GM12878 (cell line): ENCODE results near the gene PKDREJ. TPM values are rescaled to one million over a fixed set of nuclear protein-coding genes. Genes with fewer than 3 reads are reported as not detected.

Source experiments
- ATAC-seq: fragments of 200-7000 bp; cut with Tn5 transposase; 3 replicates; pipeline ENCODE4 v1.9.1; 2020; ENCODE audit warnings: mild to moderate bottlenecking, moderate library complexity
- BruUV-seq: library from RNA; stranded (reverse); fragments of 400-500 nt; replicated peaks from 2 replicates; lab custom pipeline; 2021; lab: Mats Ljungman, UMichigan
- CTCF ChIA-PET: fragments of 300-600 bp; sonication (Branson Sonifier 250); formaldehyde crosslinking; extraction: SDS; loops from one replicate; lab custom pipeline; 2021; ENCODE audit warnings: inconsistent platforms; lab: Yijun Ruan, JAX
- POLR2A ChIA-PET: fragments of 350-600 bp; formaldehyde crosslinking; extraction: SDS; loops from one replicate; lab custom pipeline; 2021; ENCODE audit warnings: inconsistent platforms; lab: Charles Lee
- RAD21 ChIA-PET: fragments of 300-600 bp; sonication (Branson Sonifier 250); formaldehyde crosslinking; loops from one replicate; lab custom pipeline; 2023; ENCODE audit warnings: antibody characterized with exemption; ENCODE audit not compliant: unreplicated experiment; lab: Charles Lee
- SMC1A ChIA-PET: fragments of 300-600 bp; sonication (Branson Sonifier 250); formaldehyde crosslinking; loops from one replicate; lab custom pipeline; 2023; ENCODE audit not compliant: unreplicated experiment, uncharacterized antibody; lab: Charles Lee
- DNase-seq: peaks from one replicate; pipeline ENCODE4 v3.0.0-alpha.2; 2011; ENCODE audit warnings: low read depth, low spot score
- FAIRE-seq: peaks from 3 replicates; lab custom pipeline; 2011; peaks lifted over from hg19 to GRCh38; lab: Jason Lieb, UNC
- H2AFZ ChIP-seq: 2 replicates; pipeline ENCODE4 v1.6.0; 2011; ENCODE audit warnings: low read depth, low read length, control low read depth; ENCODE audit not compliant: control insufficient read depth
- H3K27ac ChIP-seq: 2 replicates; pipeline ENCODE4 v1.5.1; 2011; ENCODE audit warnings: control low read depth; ENCODE audit not compliant: control insufficient read depth, insufficient read depth
- H3K27me3 ChIP-seq, 2 experiments: replicated peaks in 1 of 2; 2 replicates each; pipeline versions ENCODE4 v1.6.0 to v1.6.1; 2011; ENCODE audit warnings: low read length in 1 of 2; ENCODE audit not compliant: control insufficient read depth in 2 of 2, insufficient read depth in 2 of 2
- H3K36me3 ChIP-seq, 2 experiments: 2 replicates each; pipeline ENCODE4 v1.5.1; 2011; ENCODE audit warnings: low read length in 1 of 2; ENCODE audit not compliant: control insufficient read depth in 2 of 2, insufficient read depth in 2 of 2
- H3K4me1 ChIP-seq: 2 replicates; pipeline ENCODE4 v1.6.1; 2011; ENCODE audit warnings: mild to moderate bottlenecking, low read length, moderate library complexity, mixed read lengths; ENCODE audit not compliant: control insufficient read depth, insufficient read depth
- H3K4me2 ChIP-seq: 2 replicates; pipeline ENCODE4 v1.6.0; 2011; ENCODE audit warnings: control low read depth; ENCODE audit not compliant: control insufficient read depth, insufficient read depth
- H3K4me3 ChIP-seq: fragments of 200-600 bp; sonication (generic); 2 replicates; pipeline ENCODE4 v1.5.1; 2016
- H3K79me2 ChIP-seq: 2 replicates; pipeline ENCODE4 v1.6.0; 2011; ENCODE audit warnings: low read length; ENCODE audit not compliant: control insufficient read depth, insufficient read depth
- H3K9ac ChIP-seq: 2 replicates; pipeline ENCODE4 v1.8.0; 2011; ENCODE audit warnings: low read length, control low read depth, mixed read lengths; ENCODE audit not compliant: control insufficient read depth, insufficient read depth
- H3K9me3 ChIP-seq: replicated peaks from 3 replicates; pipeline ENCODE4 v1.5.1; 2011; ENCODE audit warnings: mild to moderate bottlenecking, low read length; ENCODE audit not compliant: control insufficient read depth, insufficient read depth
- H4K20me1 ChIP-seq: 2 replicates; pipeline ENCODE4 v1.6.0; 2011; ENCODE audit not compliant: control insufficient read depth, insufficient read depth
- CHD1 ChIP-seq: IDR thresholded peaks from 2 replicates; pipeline ENCODE4 v1.6.1; 2012; ENCODE audit warnings: low read depth, low read length, improper control_type of control experiment
- ESRRA ChIP-seq: IDR thresholded peaks from 2 replicates; pipeline ENCODE4 v1.6.1; 2012; ENCODE audit warnings: mild to moderate bottlenecking, low read length, improper control_type of control experiment
- GATAD2B ChIP-seq: fragments of 450-650 bp; conservative IDR thresholded peaks from 2 replicates; pipeline ENCODE4 v1.6.1; 2017; ENCODE audit warnings: low read depth, mild to moderate bottlenecking, moderate library complexity
- HDAC2 ChIP-seq: fragments of 200-600 bp; sonication (generic); IDR thresholded peaks from 2 replicates; pipeline ENCODE4 v1.6.1; 2017
- PML ChIP-seq: IDR thresholded peaks from 2 replicates; pipeline ENCODE4 v1.6.1; 2012; ENCODE audit warnings: low read length, inconsistent platforms
- POLR2AphosphoS2 ChIP-seq: IDR thresholded peaks from 2 replicates; pipeline ENCODE4 v1.6.1; 2011; ENCODE audit warnings: low read depth, mild to moderate bottlenecking, low read length, improper control_type of control experiment, moderate library complexity
- RCOR1 ChIP-seq: conservative IDR thresholded peaks from 2 replicates; pipeline ENCODE4 v1.6.1; 2012; ENCODE audit warnings: low read depth, low read length, improper control_type of control experiment
- SIN3A ChIP-seq: IDR thresholded peaks from 2 replicates; pipeline ENCODE4 v1.6.1; 2012; ENCODE audit warnings: low read depth, low read length, improper control_type of control experiment
- SP1 ChIP-seq: IDR thresholded peaks from one replicate; pipeline ENCODE4 v1.6.1; 2011; ENCODE audit warnings: low read depth, low read length
- WGBS: methylation state at CpG from one replicate; pipeline ENCODE4 v1.1.6; 2016; ENCODE audit warnings: low lambda C conversion rate; ENCODE audit not compliant: insufficient replicate concordance, insufficient coverage; ENCODE audit errors: missing lambda C conversion rate; 5-methylcytosine and 5-hydroxymethylcytosine counted together
- in situ Hi-C: fragments of 300-500 bp; cut with MboI; formaldehyde crosslinking; loops from 9 replicates; pipeline ENCODE4 v1.14.3; 2018; ENCODE audit warnings: mixed read lengths
- intact Hi-C: fragments of 100-400 bp; cut with micrococcal nuclease; formaldehyde crosslinking; loops from one replicate; pipeline ENCODE4 v1.14.2; 2022; ENCODE audit not compliant: unreplicated experiment
- polyA plus RNA-seq, 11 experiments: library from polyadenylated mRNA; depleted of rRNA in 4 of 11; unstranded in 6 of 11; stranded (reverse) in 5 of 11; fragments of >200 nt; fragmentation: Nextera tagmentation in 4 of 11; fragmentation: Illumina TruSeq in 1 of 11; extraction: Ambion mirVana in 4 of 11; extraction: Trizol in 1 of 11; gene quantifications; 1 replicate in 1 of 11; 2 replicates in 10 of 11; pipeline versions ENCODE4 v1.2.1 to v1.2.3, GENCODE V29; 2011 to 2016; ENCODE audit warnings: inconsistent platforms in 2 of 11, missing spikeins in 2 of 11, low read depth in 1 of 11
- total RNA-seq, 4 experiments: library from RNA; depleted of rRNA in 3 of 4; stranded (reverse); fragments of >200 nt in 3 of 4; fragmentation: Illumina TruSeq in 1 of 4; extraction: Trizol in 1 of 4; gene quantifications; 2 replicates each; pipeline versions ENCODE4 v1.2.1 to v1.2.3, GENCODE V29; 2013 to 2021
- TF ChIP-seq, protein P1 (sequence below): IDR thresholded peaks from 2 replicates; pipeline ENCODE4 v1.6.1; 2012; ENCODE audit warnings: improper control_type of control experiment, low read depth, low read length; ENCODE audit not compliant: insufficient replicate concordance

Gene PKDREJ
- total and polyA plus RNA-seq, 10 of the 15 experiments (the other 5 are each of a cell fraction or from before 2014, with no cell fraction given), result 0.02 to 0.03 TPM; not detected in 8

DNA sequence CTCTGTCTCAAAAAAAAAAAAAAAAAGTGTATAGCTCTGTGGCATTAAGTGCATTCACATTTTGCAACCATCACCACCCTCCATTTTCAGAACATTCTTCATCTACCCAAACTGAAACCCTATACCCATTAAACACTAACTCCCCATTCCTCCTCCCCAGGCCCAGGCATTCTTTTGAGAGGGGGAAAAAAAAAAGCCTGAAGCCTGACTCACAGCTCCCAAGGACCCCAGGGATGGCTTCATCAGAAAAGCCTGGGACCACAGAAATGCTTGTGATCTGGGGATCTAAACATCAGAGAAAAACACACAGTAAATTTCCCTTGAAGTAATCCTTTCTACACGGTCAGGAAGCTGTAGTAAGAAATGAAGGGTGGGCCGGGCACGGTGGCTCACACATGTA lies 22.9 kb upstream of the PKDREJ start:
- POLR2A ChIA-PET, result no interaction called here
- Histone ChIP-seq H3K79me2 (peaks cover 17% of the 10 kb centered on the region), H3K9me3 (no peaks in the 10 kb centered on the region), H3K4me3 (no peak overlapping the region), H3K27ac (no peak overlapping the region), H4K20me1 (no peaks in the 10 kb centered on the region), H3K4me1 (peaks cover 18% of the 10 kb centered on the region), H3K36me3 (peaks cover 10 to 17% of the 10 kb centered on the region in 2 experiments), H3K4me2 (no peak overlapping the region), H3K27me3 (no peaks in the 10 kb centered on the region), H2AFZ (no peak overlapping the region)
- WGBS, result 98% methylated on average over 3 of the region's 3 CpGs
- SMC1A ChIA-PET, result interaction anchor here (1.5 kb wide), 1 partner anchor 128 kb away, joined by 6 read pairs; no protein-coding TSS in a partner anchor
- DNase-seq (no peak), FAIRE-seq (no peak), ATAC-seq (no peak)
- in situ Hi-C loops, result no loop called here
- RAD21 ChIA-PET, result interaction anchor here (0.7 kb wide), 1 partner anchor 43 kb away, joined by 5 read pairs; no protein-coding TSS in a partner anchor
- intact Hi-C loops, result no loop called here
- CTCF ChIA-PET, result no interaction called here
- TF ChIP-seq CHD1 (no peak), PML (no peak), HDAC2 (no peak), RCOR1 (no peak), SP1 (no peak), GATAD2B (no peak)
- TF ChIP-seq, all 136 proteins: peak for 0
- BruUV-seq, result no TSS peak
- H3K9ac ChIP-seq, result no peak overlapping the region

DNA sequence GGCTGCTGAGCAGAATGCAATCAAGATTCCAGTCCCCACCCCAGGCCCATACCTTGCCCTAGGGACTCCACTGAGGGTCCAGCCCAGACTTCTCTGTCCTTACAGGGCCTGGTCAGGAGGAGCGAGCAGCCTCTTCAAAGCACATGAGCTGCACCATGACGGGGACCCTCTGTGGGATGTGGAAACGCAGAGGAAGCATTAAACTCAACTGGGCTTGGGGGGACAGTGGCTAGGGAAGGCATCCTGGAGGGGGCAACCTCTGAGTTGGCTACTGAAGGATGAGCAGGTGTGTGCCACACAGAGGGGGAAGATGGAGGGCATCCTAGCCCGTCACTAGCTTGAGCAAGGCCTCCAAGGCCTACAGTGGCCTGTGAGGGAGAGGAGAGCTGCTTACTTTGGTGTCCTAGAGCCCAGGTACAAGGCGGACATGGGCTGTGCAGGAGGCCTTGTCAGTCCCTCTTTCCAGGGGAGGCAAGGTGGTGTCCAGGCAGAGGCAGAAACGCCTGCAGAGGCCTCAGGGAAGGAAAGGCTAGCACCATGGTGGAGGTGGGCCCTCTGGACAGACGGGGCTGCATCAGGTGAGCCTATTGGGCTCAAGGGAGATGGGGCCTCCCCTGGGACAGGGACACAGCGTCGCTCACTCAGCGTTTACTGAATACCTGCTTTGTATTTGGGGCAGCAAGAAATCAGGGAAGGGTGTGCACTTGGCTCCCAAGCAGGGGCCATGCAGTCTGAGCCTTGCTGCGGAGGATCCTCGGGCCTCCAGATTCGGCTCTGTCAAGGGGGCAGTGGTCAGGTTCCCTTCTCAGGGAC lies 18.9 kb upstream of the PKDREJ start:
- ChIA-PET SMC1A (interaction anchor here (1.5 kb wide), 1 partner anchor 14 kb away, joined by 5 read pairs; the partner anchor contains the start of gene TTC38), POLR2A (interaction anchor here (2.0 to 2.7 kb wide), 2 partner anchors 14 kb away, joined by 9 read pairs; partner anchors contain the start of genes GTSE1 and TTC38), RAD21 (interaction anchor here (1.6 to 2.0 kb wide), 2 partner anchors 14 to 32 kb away, joined by 4 to 8 read pairs; partner anchors contain the start of genes CDPF1 and TTC38), CTCF (interaction anchor here (1.1 kb wide), 1 partner anchor 32 kb away, joined by 3 read pairs; no protein-coding TSS in a partner anchor)
- H3K27ac ChIP-seq, result no peak overlapping the region
- H3K27me3 ChIP-seq, result no peaks in the 10 kb centered on the region
- FAIRE-seq, result no peak
- 98% methylated on average over 13 of the region's 13 CpGs for WGBS
- H3K9ac ChIP-seq, result no peak overlapping the region
- peaks cover 5% of the 10 kb centered on the region for H3K79me2 ChIP-seq
- no peak for ATAC-seq
- no peaks in the 10 kb centered on the region for H4K20me1 ChIP-seq
- no peak overlapping the region for H2AFZ ChIP-seq
- no peak overlapping the region for H3K4me3 ChIP-seq
- DNase-seq, result no peak
- TF ChIP-seq SIN3A, result no peak
- TF ChIP-seq ESRRA, result no peak
- TF ChIP-seq POLR2AphosphoS2, result 0 out of 2 replicates have a peak, but pooled peaks have one; percentile 53
- TF ChIP-seq, protein P1, sequence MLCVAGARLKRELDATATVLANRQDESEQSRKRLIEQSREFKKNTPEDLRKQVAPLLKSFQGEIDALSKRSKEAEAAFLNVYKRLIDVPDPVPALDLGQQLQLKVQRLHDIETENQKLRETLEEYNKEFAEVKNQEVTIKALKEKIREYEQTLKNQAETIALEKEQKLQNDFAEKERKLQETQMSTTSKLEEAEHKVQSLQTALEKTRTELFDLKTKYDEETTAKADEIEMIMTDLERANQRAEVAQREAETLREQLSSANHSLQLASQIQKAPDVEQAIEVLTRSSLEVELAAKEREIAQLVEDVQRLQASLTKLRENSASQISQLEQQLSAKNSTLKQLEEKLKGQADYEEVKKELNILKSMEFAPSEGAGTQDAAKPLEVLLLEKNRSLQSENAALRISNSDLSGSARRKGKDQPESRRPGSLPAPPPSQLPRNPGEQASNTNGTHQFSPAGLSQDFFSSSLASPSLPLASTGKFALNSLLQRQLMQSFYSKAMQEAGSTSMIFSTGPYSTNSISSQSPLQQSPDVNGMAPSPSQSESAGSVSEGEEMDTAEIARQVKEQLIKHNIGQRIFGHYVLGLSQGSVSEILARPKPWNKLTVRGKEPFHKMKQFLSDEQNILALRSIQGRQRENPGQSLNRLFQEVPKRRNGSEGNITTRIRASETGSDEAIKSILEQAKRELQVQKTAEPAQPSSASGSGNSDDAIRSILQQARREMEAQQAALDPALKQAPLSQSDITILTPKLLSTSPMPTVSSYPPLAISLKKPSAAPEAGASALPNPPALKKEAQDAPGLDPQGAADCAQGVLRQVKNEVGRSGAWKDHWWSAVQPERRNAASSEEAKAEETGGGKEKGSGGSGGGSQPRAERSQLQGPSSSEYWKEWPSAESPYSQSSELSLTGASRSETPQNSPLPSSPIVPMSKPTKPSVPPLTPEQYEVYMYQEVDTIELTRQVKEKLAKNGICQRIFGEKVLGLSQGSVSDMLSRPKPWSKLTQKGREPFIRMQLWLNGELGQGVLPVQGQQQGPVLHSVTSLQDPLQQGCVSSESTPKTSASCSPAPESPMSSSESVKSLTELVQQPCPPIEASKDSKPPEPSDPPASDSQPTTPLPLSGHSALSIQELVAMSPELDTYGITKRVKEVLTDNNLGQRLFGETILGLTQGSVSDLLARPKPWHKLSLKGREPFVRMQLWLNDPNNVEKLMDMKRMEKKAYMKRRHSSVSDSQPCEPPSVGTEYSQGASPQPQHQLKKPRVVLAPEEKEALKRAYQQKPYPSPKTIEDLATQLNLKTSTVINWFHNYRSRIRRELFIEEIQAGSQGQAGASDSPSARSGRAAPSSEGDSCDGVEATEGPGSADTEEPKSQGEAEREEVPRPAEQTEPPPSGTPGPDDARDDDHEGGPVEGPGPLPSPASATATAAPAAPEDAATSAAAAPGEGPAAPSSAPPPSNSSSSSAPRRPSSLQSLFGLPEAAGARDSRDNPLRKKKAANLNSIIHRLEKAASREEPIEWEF, result no peak
- peaks cover 13 to 17% of the 10 kb centered on the region in 2 experiments for H3K36me3 ChIP-seq
- intact Hi-C loops, result no loop called here
- in situ Hi-C loops, result no loop called here
- H3K4me2 ChIP-seq, result no peak overlapping the region
- peaks cover 9% of the 10 kb centered on the region for H3K4me1 ChIP-seq
- no peaks in the 10 kb centered on the region for H3K9me3 ChIP-seq
- no TSS peak for BruUV-seq
